Measurements from ENCODE around the gene PTPN1.
"Not testable (repeated sequence)": the region's sequence is repeated elsewhere in the genome, so short reads cannot be mapped to it uniquely, and the experiment has no call there.

The PTPN1 gene

GRCh38 chr20:50482396-50482981 is 27.7 kb upstream of the PTPN1 start:
- FAIRE-seq, result no peak

- no peak for FAIRE-seq
Observed at GRCh38 chr20:50484271-50484976, 25.8 kb upstream of the PTPN1 start.

DNA sequence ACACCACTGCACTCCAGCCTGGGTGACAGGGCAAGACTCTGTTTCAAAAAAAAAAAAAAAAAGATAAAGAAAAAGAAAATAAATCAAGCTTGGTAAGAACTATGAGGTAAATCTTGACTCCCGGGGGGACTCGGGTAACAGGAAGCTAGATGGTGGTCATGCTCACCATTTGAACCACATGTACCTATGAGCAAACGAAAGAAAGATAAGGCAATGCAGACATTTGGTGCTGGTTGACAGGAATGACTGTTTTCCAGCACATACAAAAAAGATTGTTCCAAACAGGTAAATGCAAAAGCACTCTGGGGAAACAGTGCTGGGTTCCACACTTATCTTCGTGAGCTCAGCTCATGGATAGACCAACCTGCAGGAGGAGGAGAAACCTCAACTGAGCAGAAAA is 22.8 kb upstream of the PTPN1 start:
- FAIRE-seq, result no peak

GRCh38 chr20:50488236-50488806 is 21.9 kb upstream of the PTPN1 start:
- no peak for FAIRE-seq

- FAIRE-seq, result no peak
Observed at GRCh38 chr20:50491168-50491567, 19.0 kb upstream of the PTPN1 start.

- FAIRE-seq, result no peak
Observed at GRCh38 chr20:50491926-50492634, 18.1 kb upstream of the PTPN1 start.

- no peak for FAIRE-seq
Observed at GRCh38 chr20:50493881-50494253, 16.3 kb upstream of the PTPN1 start.

GRCh38 chr20:50494428-50494827 is 15.8 kb upstream of the PTPN1 start:
- no peak for FAIRE-seq

DNA sequence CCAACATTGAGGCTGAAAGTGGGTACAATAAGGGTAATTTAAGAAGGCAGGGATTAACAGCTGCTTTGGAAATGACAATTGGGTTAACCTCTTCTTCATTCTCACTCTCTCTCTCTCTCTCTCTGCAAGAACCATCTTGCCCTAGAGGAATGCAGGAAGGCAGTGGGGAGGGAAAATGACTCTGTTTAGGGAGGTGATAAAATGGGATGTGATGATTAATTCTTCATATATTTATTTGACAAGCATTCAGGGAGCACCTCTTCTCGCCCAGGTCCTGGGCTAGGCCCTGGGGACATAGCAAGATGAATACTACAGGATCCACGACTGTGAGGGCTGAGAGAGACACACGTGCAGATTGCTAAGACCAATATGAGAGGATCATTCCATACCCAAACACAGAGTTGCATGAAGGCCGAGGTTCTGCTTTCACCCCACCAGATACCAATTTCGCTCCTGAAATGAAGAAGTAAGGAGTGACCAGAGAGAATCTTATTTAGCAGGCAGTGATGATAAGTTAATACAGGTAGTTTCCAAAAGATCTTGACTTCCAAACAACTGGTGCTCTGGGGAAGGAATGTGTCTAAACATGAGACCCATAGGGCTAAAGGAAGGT is 13.3 kb upstream of the PTPN1 start:
- FAIRE-seq, result no peak

DNA sequence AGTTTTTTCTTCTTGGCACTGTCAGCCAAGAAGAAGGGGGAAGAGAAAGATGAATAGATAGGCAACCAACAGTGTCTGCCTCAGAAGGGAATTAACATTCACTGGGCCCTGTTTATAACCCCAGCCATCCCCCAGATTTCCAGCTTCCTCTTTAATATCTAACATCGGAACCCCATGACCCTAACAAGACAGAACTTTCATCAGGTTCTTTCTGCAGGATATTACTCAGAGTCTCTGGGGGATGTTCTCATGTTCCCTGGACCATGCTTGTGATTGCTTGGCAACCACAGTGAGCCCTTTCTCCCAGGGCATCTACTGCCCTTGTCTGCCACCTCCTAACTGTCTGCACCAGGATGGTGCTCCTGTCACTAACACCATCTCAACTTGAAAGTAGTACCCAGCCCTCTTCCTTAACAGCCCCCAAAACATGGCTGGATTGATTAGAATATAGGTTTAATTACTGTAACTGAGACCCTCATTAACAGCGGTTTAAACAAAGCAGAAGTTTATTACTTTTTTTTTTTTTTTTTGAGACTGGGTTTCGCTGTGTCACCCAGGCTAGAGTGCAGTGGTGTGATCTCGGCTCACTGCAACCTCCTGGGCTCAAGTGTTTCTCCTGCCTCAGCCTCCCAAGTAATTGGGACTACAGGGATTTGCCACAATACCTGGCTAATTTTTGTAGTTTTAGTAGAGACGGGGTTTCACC is 12.0 kb upstream of the PTPN1 start:
- no peak for FAIRE-seq

DNA sequence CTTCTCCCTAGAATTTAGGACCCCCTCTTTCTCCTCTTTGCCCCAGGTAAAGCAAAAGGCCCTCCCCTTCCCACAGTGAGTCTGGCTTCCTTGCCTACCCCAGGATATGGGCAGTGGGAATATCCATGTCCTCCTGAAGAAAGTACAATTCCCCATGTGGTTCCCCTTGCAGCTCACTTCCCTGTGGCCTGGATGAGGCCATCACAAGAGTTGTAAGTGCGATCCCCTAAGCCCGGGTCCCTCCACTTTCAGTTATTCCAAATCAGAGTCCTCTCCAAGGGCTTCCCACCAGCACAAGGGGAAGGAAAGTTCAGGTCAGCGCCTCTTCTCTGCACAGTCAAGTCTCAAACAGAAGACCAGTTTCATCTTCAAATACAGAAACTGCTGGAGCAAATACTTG is 10.2 kb upstream of the PTPN1 start:
- FAIRE-seq, result no peak

DNA sequence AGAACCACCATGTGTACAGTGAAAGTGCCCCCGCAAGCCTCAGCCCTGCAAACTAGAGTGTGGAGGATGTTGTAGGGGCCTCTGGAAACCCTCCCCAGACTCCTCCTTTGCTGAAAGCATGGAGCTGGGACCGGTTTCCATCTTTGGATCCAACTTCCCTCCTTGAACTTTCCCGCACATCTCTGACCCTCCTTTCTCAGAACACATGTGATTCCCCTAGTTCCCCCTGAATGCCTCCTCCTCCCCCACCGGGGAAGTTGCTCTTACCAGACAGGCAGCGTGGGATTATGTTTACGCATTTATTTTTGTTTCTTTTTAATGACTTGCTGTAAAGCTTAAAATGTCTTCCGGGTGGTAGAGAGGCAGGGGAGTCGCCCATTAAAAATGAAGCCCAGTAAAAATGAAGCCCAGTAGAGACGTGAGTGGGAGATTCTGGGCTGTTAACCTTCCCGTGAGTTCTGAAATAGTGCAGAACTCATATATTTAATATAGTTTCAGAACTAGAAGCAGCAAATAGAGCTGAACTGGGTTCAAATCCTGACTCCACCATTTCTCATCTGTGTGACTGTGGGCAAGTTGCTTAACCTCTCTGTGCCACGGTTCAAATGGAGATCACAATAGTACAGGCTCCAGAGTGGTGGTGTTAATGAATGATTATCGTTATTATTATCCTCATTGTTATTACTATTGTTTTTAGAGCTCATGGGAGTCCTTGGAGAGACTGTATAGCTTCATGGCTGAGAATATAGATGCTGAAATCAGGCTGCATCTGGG is 8.0 kb upstream of the PTPN1 start:
- FAIRE-seq, result no peak

DNA sequence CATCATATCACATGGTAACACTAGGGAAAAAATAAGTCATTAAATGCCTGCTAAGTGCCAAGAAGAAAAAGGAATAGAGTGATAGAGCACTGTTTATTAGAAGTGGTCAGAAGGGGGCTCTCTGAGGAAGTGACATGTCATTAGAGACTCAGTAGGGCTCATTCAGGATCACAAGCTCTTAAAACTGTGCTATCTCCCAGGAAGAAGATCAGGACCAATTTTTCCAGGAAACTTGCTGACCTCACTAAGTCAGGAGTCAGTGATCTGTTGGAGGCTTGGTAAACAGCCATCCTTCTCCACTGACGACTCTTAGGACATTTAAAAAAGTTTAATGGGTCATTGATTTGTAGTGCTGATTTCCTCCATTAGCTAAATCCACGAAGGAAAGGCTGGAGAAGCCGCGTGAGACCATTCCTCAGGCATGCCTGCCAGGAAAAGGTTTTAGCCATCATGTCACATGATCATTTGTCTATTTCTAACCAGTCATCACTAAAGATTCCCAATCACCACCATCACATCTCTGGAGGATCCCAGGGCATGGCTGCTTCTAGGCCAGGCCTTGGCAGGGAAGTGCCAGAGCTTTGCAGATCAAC is 5.9 kb upstream of the PTPN1 start:
- FAIRE-seq, result no peak

DNA sequence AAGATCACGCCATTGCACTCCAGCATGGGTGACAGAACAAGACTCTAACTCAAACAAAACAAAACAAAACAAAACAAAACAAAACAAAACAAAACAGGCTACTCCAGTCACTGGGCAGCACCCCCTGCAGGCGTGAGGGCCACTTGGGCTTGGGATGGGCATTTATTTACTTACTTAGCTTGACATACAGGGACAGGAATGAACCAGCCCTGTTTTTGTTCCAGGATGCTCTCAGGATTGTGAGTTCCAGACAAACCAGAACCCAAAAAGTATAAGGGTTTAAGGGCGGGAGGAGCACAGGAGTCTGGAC is 4.0 kb upstream of the PTPN1 start:
- FAIRE-seq, result no peak

GRCh38 chr20:50507745-50508144 is 2.4 kb upstream of the PTPN1 start:
- not testable (repeated sequence) for FAIRE-seq

DNA sequence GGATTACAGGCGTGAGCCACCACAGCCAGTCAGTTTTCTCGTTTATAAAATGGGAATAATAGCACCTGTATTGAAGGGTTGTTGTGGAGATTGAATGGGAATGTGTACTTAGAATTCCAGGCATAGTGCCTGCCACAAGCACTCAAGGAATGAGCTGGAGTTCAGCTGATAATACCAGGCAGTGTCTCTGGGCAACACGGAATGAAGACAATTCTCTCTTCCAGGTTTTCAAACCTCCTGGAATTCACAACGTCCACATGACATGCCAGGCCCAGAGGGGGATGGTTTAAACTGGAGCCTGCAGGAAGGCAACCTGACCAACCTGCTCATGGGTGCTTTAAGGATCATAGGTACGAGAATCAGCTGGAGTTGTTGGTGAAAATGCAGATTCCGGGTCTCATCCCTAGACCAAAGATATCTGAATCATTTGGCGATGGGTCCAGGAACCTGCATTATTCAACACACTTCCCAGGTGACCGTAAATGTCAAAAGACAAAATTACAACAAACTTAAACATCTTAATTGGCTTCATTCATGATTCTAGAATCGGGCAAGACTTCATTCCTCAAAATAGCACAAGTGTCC is 1.9 kb upstream of the PTPN1 start:
- no peak for FAIRE-seq

DNA sequence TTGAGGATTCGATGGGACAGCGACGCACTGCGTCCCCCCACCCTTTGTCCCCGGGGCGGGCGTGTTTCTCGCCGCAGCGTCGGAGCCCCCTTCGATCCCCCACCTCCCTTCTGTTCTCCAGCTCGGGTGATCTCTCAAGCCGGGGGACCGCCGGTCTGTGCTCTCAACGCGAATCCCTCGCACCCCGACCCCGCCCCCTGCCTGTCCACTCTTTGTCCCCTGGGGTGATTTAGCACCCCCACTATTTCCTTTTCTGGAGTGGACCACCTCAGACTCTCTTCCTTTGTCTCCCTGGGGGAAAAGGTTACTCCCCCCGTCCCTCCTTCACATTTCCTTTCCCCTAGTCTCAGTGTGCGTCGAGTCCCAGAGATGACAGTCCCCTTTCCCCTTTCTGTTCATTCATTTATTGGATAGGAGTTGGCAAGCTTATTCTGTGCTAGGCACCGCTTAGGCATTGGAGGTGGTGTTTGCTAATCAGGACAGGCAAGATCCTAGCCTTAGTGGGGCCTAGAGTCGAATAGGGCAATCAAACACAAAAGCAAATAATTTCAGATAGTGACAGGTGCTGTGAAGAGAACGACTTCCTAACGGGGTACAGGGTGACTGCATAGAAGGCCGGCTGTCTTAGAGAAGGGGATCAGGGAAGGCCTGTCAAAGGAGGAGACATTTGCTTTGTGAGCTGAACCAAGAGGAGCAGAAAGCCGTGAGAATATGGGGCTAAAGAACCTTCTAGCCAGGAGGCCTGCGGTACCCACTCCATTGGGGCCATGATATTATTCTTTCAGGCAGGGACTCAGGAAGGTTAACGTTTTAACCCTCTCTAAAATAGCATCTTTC is 741 bp downstream of the PTPN1 start:
- FAIRE-seq, result no peak

- no peak for FAIRE-seq
Observed at GRCh38 chr20:50512323-50512722, 2.1 kb downstream of the PTPN1 start.

- FAIRE-seq, result no peak
Observed at GRCh38 chr20:50513169-50514034, 3.2 kb downstream of the PTPN1 start.

DNA sequence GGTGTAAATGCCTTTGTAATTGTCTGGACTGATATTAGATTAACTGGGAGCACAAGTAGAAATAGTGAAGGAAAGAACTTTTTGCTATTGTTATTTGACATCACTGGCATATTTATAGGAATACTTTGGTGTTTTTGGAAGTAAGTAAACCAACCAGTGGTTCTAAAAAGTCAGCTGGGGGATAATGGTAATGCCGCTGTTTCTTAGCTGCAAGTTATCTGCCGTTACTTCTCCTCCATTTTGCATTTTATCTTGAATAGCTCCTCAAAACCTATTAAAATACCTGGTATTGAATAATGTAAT is 3.8 kb downstream of the PTPN1 start:
- FAIRE-seq, result no peak

Data from A204.1 (cell line).